ENCODE data around the gene ARGFX. TPM values are rescaled to one million over a fixed set of nuclear protein-coding genes. Genes with fewer than 3 reads are reported as not detected.
A peak's percentile ranks its signal among the peaks of the same experiment; 100 is the strongest.

ARGFX gene
- total and polyA plus RNA-seq, 2 of the 8 experiments (the other 6 are each of a cell fraction or from before 2014, with no cell fraction given), result not detected

GRCh38 chr3:121545574-121546455, 21.9 kb upstream of the ARGFX start, which contains the start of gene POLQ (continued):
- no peak for TF ChIP-seq RAD21 (IDR thresholded peaks at IDR 0.05 in 1 of 2, conservative IDR thresholded peaks at IDR 0.05 in 1 of 2; ENCODE audit: low read depth in 2 of 2, low read length in 2 of 2)
- no peak for TF ChIP-seq ATF2 (IDR thresholded peaks at IDR 0.05; ENCODE audit: low read length)
- no peak for TF ChIP-seq SUZ12 (IDR thresholded peaks at IDR 0.05; ENCODE audit: low read length)
- no peak for TF ChIP-seq FOSL1 (IDR thresholded peaks at IDR 0.05; ENCODE audit: insufficient read depth, low read depth, low read length)
- peak; percentile 71; the same call in 1 of the 2 replicates for TF ChIP-seq RBBP5 (IDR thresholded peaks at IDR 0.05; ENCODE audit: borderline replicate concordance, low read depth, low read length)
- TF ChIP-seq POLR2AphosphoS5 (IDR thresholded peaks at IDR 0.05; ENCODE audit: low read depth, low read length), result peak; percentile 71
- TF ChIP-seq CTBP2 (IDR thresholded peaks at IDR 0.05; ENCODE audit: borderline replicate concordance, insufficient read depth, insufficient read length, low read length), result no peak
- peak; percentile 69 for TF ChIP-seq YY1 (IDR thresholded peaks at IDR 0.05; ENCODE audit: low read depth, low read length)

Data from H1 (cell line).